ENCODE data around the gene FAM227B.
"Not testable (repeated sequence)": the region's sequence is repeated elsewhere in the genome, so short reads cannot be mapped to it uniquely, and the experiment has no call there.

Gene FAM227B

GRCh38 chr15:49435174-49435573 lies 185.4 kb downstream of the FAM227B start:
- DNase-seq, result no peak

- no peak for DNase-seq
Observed at GRCh38 chr15:49430046-49430445, 190.6 kb downstream of the FAM227B start.

- no peak for DNase-seq
Observed at GRCh38 chr15:49428409-49429095, 192.1 kb downstream of the FAM227B start.

- no peak for DNase-seq
Observed at GRCh38 chr15:49427372-49427771, 193.2 kb downstream of the FAM227B start.

- DNase-seq, result no peak
Observed at GRCh38 chr15:49424954-49425353, 195.7 kb downstream of the FAM227B start.

- no peak for DNase-seq
Observed at GRCh38 chr15:49423901-49424550, 196.6 kb downstream of the FAM227B start.

GRCh38 chr15:49423021-49423420 lies 197.6 kb downstream of the FAM227B start, which contains the start of gene FGF7:
TSS of gene FGF7 (plus strand) at chr15:49423242. CDS start at chr15:49424298, 1,056 bp downstream.
- peak; percentile 3 for DNase-seq

DNA sequence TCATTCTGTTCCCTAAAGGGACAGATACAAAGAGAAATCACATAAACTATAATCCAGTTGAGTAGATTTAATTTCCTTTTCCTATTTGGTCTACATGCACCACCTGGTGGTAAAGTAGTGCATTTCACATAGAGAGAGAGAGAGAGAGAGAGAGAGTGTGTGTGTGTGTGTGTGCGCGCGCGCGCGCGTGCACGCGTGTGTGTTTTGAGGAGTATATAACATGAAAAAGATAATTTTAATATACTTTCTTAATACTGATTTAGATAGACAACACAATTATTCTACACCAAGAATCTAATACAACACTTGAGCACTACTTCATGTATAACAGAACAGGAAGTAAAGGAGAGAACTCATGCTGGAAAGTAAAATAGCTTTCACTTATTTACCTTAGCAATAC lies 198.6 kb downstream of the FAM227B start:
- peak; percentile 77 for DNase-seq

DNA sequence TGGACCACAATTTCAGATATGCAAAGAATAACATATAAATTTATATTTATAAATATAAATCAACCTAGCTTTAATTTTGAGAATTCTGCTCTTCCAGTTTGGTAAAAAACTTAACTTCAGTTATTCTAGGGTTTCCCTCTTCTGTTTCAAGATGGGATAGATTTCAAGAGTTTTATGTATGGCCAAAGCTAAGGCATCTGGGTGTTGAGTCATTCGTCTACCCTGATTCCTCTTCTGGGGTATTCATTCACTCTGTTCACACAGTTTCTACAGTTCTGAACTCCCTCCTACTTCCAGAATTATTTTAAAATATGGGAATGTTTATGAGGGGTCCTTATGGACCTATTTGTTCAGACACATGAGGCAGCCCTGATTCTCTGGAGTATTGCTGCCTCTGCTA lies 201.8 kb downstream of the FAM227B start:
- DNase-seq, result no peak

DNA sequence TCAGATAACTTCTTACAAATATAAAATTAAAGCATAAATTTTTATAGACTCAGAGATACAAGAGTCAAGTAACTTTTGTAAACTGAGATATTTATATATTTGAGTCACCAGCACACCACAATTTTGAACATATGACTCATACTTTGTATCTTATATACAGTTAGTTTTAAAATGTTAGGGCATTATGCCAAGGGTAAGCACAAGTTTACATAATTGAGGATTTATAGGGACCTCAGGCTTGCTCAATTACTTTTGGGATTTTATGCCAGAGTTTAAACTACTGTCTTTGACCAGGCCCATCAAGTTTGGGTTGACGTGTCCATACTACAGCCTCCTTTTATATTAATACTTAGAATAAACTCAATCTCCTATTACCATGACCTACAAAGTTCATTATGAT lies 205.0 kb downstream of the FAM227B start:
- DNase-seq, result no peak

DNA sequence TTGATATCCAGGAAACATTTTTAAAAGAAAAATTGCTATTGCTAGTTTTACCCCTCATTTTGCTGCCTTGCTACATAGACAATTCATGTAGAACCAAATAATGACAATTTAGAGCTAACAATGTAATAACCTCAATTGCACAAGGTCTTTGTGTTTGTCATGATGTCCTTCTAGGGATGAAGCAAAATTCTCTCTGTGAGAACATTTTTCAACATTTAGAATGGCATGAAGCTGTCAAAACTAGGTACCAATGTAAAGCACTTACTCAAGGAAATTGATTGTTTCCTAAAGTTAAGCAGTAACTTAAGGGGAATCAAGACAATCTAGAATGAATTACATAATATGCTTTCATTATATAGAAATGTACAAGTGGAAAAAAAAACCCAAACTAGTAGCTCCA lies 205.5 kb downstream of the FAM227B start:
- no peak for DNase-seq

DNA sequence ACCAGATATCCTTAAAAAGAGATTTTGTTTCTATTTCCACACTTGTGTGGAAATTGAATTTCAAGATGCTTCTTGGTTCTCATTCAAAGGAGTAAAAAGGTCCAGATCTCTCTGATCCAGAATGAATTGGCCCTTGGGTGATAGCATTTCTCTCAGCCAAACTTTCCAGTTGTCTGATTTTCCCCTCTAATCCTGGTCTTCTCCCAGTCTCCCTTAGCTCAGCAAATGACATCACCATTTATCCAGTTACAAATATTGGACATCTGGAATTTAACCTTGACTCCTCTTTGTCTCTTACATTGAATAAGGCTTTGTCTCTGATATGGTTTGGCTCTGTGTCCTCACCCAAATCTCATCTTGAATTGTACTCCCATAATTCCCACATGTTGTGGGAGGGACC lies 207.8 kb downstream of the FAM227B start:
- DNase-seq, result peak; percentile 14

DNA sequence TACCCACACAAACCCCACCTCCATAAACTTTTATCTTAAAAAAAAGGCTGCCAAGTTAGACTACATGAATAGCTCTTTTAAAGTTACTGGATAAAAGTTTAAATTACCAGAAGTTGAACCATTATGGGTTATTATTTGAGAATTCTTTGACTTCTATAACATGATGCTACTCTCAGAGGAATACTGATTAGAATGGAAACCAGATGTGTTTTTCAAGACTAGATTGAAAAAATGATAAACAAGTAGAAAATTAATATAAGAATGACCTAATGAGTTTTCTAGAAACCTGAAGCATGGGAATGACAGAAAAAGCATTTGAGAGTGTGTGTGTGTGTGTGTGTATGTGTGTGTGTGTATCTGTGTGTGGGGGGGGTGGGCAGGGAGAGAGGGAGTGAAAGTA lies 210.0 kb downstream of the FAM227B start:
- no peak for DNase-seq

DNA sequence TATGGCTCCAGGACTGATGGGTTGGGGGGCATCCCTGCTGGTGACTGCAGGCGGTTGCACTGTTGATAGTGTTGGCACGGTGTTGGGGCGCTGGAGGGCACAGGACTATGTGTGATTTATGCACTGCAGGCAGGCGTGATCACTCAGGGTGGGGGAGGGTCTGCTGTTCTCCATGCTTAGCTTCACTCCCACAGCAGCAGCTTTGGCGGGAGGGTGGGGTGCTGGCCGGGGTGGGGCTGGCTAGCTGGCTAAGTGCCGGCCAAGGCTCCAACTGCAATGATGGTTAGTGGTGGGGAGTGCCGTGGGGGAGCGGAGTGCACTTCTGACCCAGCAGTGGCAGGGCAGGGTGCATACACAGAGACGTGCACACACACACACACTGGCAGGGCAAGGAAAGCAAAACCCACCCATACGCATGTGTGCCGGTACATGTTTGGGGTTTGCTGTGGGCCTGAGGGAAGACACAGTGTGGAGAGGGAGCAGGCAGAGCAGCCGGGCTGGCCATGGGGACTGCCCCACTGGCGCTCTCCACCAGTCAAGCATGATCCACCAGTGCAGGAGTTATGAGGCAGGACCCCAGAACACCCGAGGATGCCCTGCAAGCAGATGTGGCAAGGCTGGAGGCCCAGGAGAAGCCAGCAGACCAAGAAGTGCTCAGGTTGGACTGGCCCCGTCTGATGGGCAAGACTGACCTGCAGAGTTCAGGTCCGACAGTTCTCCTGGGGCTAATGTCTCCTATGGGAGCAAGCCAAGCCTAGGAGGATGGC lies 214.1 kb downstream of the FAM227B start:
- DNase-seq, result no peak

DNA sequence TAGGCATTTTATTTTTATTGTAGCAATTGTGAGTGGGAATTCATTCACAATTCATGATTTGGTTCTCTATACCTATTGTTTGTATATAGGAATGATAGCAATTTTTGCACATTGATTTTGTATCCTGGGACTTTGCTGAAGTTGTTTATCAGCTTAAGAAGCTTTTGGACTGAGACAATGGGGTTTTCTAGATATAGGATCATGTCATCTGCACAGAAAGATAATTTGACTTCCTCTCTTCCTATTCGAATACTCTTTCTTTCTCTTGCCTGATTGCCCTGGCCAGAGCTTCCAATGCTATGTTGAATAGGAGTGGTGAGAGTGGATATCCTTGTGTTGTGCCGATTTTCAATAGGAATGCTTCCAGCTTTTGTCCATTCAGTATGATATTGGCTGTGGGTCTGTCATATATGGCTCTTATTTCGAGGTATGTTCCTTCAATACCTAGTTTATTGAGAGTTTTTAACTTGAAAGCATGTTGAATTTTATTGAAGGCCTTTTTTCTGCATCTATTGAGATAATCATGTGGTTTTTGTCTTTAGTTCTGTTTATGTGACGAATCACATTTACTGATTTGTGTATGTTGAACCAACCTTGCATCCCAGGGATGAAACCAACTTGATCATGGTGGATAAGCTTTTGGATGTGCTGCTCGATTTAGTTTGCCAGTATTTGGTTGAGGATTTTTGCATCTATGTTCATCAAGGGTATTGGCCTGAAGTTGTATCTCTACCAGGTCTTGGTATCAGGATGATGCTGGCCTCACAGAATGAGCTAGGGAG lies 217.9 kb downstream of the FAM227B start:
- not testable (repeated sequence) for DNase-seq

- DNase-seq, result no peak
Observed at GRCh38 chr15:49387471-49387870, 233.1 kb downstream of the FAM227B start.

- no peak for DNase-seq
Observed at GRCh38 chr15:49383266-49383665, 237.4 kb downstream of the FAM227B start.

DNA sequence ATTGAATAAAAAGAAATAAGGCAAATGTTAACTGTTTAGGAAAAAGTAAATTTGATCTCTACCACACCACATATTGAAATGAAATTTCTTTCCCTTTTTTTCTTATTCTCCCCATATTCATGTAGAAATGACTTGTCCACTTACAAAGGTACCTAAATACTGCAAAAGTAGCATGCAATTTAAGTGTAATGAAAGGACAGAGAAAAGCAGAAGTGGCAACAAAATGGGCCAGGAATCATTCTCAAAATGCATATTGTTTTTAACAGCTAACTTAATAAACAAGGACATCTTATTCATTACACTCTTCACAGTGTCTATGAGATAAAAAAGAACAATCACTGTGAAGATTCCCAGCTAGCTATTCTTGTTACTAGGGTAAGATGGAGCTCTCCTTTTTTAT lies 238.2 kb downstream of the FAM227B start:
- no peak for DNase-seq

- DNase-seq, result peak; percentile 94
Observed at GRCh38 chr15:49380912-49381311, 239.7 kb downstream of the FAM227B start.

GRCh38 chr15:49379996-49380395 lies 240.6 kb downstream of the FAM227B start:
- DNase-seq, result no peak

DNA sequence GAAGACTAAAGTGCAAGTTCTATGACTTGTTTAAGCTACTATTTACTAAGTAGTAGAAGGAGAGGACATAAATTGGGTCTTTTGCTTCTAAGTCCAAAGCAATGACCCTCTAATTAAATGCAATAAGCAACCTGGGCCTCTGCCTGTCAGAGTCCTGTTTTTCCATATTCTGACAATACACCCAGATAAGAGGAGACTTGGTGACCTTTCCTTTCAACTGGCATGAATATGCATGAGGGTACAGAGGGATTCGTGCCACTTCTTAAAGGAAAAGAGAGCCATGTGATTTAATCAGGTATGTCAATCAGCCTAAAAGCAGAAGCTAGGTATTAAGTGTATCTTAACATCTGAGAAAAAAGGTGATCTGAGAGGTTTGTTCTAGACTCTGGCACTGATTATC lies 248.3 kb downstream of the FAM227B start:
- DNase-seq, result peak; percentile 9

DNA sequence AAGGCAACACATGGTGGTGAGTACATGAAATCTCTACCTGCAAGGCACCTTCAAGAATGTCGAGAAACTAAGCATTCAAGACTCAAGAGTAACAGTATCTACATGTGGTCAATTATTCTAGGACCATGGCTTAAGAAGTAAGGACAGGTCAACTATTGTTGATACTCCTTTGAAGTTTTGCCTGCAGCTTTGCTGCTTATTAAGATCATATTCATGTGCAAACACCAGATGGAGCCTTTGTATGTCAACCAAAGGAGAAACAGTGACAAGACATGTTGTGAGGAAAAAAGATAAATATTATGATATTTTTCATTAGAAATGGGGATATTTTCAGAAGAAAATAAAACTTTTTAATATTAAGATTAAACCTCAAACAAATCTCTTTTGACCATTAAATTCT lies 249.8 kb downstream of the FAM227B start:
- peak; percentile 6 for DNase-seq

GRCh38 chr15:49366496-49366895 lies 254.1 kb downstream of the FAM227B start:
- DNase-seq, result no peak
